NCI-H187 (cell line): ENCODE measurements around the gene HLA-DMB.

Experiments used
- DNase-seq, 2 experiments: peaks; one replicate each; lab custom pipeline; 2025; lab: John Stamatoyannopoulos, UW

The HLA-DMB gene

DNA sequence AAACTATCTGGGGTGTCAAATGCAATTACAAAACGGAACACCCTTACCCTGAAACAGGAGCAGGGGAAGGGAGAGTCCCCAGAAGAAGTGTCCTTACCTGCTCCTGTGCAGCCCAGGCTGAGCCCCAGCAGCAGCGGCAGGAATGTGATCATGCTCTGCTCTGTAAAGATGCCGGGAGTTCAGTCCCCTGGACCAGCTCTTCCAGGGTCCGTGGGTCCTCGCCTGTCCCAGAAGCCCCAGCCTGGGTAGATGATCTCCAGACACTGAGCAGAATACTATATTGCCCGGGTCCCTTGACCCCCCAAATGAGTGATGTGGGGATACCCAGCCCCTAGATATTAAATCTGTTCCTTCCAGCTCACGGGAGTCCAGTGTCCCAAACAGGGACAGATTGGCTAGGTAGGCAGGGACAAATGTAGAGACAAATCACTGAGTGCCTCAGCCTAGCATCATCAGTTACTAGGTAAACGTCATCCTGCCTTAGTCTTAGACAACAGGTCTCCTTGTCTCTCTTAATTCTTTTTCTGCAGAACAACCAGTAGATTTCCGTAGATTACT is at the start of gene HLA-DMB:
Gene HLA-DMB, minus strand, starts transcription at position 373 of the 558 bp plus-strand sequence. Its CDS starts 221 bp downstream, at position 152.
- DNase-seq: no peak

DNA sequence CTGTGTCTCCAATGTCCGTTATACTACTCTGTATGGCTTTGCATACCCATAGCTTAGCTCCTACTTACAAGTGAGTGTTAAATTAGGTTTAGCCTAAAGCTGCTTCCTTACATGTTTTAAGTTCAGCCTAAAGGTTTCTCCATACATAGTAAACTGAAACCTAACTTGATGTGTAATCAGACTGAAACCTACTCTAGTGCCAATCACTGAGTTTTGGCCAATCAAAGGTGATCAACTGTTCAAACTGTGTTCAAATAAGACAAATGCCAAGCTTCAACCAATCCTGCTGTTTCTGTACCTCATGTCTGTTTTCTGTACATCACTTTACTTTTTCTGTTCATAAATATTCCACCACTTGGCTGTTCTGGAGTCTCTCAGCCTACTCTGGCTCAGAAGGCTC is 48.5 kb upstream of the HLA-DMB start:
- no peak for DNase-seq

DNA sequence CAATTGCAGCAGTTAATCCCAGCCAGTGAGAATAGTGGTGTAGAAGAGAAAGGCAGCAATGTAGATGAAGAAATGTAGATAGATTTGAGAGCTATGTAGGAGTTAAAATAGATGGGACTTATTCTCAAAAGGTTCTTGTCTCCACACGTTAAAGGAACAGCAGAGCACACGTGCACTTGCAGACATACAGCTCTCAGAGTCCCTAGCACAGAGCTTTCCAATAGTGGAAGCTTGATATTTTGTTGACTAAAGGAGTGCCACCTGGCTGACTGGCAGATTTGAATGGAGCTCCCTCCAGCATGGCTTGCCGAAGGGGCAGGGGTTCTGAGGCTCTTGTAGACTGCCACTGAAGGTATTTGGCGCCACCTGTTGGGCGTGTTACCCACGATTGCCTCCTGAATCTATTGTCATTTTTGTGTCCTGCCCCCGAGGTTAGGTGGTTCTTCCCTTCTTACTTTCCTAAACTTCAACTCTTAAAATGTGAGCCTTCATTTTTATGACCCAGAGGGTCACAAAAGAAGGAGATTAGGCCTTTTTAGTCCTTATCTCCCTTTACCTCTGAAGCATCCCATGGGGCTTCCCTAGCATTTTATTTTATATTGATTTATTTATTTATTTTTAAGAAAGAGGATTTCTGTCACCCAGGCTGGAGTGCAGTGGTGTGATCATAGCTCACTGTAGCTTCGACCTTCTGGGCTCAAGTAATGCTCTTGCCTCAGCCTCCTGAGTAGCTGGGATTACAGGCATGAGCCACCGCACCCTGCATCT is 44.0 kb upstream of the HLA-DMB start:
- DNase-seq: peak; percentile 79 to 89

DNA sequence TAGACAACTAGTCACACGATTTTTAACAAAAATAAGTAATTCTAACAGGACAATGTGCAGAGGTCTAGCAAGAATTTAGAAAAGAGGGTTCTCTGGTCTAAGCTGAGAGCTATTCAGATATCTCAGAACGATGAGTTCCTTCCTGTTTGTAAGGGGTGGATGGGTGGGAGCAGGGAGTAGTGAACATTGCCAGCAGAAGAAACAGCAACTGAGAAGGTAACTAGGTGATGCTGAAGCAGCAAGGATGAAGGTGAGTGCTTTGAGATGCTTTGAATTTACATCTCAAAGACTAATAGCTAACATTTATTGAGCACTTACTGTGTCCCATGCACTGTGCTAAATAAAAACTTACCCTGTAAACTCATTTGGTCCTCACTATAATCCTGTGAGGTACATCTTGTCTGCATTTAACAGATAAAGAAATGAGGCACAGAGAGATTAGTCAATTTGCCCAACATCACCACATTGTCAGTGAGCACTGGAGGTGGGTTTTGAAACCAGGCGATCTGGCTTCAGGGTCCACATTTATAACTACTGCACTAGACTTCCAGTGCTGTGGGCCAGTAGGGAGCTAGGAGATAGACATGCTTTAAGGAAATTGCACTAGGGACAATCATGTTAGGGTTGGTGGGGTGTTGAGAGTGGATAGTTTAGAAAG is 43.3 kb upstream of the HLA-DMB start:
- DNase-seq: no peak

DNA sequence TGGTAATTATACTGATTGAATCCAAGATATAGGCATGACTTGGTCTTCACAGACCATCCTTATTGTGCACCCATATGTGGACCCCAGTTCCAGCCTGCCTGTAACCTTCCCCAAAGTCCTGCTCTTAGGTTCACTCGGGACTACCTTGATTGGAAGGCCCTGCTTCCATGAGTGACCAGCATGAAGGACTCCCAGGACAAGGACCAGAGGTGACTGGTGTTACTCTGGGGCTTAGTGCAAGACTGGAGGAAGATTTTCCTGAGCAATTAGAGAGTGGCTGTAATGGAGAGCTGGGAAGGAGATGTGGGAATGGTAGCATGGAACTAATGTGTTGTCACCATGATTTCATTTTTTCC is 42.6 kb upstream of the HLA-DMB start:
- no peak for DNase-seq

DNA sequence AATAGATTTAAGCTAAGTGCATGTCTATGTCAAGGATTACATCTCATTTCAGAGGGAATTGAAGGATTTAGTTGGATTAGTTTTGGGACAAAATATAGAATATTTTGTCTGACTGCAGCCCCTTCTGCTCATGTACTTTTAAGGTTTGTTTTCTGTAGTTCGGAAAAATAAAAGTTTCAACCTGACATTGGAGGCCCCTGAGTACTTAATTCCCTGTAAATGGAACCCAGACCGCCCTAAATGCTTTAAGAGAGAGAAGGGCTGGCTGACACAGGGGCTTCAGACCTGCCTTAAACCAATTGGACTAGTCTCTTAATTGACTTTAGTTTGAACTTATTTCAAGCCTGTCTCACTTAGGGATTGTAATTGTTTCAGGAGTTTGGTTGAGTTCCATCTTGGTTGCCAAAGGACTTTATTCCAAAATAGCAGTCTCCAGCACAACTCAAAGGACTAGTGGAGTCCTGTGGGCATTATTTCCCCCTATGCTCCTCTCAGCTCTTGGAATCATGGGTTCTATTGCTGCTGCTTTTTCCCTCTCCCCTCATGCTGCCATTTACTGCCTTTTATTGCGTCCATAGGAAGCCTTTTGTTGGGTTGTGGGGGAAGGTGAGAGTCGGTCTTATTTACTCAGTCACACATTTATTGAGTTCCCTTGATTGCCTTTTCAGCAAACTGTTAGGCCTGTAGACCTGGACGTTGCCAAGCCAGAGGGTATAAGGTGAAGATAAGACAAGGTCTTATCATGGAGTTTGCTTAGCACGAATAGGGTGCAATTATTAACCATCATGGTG is 42.1 kb upstream of the HLA-DMB start:
- DNase-seq: no peak

DNA sequence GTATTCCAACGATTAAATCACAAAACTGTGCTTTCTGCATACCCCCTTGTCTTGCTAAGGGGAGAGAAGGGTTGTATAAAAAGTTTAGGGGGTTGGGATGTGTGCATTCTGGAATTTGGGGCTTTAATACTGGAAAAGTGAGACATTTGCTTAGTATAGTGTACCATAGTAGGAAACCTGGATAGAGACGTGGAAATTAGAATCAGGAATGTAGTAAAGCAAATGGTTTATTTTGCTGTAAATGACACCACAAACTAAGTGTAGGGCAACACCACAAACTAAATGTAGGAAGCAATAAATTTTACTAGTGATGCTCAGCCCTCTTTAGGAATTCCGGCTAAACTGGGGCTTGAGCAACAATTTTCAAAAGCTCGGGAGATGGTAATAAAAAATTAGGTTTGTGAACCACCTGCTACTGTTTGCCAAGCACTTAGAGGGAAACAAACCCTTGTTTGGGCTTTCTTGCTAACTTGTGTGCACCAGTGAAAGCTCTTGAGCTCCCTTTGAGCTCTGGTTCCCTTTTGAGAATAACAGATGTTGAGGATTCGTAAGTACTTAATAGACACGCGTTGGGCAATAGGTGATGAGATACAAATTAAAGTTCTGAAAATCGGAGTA is 41.4 kb upstream of the HLA-DMB start:
- DNase-seq: peak in 1 of 2 experiments; percentile 12

DNA sequence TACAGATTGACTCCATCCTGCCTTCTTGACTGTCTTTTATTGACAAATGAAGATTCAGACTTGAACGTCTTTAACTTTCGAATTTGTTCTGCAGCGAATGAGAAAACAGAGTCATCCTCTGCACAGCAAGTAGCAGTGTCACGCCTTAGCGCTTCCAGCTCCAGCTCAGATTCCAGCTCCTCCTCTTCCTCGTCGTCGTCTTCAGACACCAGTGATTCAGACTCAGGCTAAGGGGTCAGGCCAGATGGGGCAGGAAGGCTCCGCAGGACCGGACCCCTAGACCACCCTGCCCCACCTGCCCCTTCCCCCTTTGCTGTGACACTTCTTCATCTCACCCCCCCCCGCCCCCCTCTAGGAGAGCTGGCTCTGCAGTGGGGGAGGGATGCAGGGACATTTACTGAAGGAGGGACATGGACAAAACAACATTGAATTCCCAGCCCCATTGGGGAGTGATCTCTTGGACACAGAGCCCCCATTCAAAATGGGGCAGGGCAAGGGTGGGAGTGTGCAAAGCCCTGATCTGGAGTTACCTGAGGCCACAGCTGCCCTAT is 39.7 kb upstream of the HLA-DMB start:
- no peak for DNase-seq

DNA sequence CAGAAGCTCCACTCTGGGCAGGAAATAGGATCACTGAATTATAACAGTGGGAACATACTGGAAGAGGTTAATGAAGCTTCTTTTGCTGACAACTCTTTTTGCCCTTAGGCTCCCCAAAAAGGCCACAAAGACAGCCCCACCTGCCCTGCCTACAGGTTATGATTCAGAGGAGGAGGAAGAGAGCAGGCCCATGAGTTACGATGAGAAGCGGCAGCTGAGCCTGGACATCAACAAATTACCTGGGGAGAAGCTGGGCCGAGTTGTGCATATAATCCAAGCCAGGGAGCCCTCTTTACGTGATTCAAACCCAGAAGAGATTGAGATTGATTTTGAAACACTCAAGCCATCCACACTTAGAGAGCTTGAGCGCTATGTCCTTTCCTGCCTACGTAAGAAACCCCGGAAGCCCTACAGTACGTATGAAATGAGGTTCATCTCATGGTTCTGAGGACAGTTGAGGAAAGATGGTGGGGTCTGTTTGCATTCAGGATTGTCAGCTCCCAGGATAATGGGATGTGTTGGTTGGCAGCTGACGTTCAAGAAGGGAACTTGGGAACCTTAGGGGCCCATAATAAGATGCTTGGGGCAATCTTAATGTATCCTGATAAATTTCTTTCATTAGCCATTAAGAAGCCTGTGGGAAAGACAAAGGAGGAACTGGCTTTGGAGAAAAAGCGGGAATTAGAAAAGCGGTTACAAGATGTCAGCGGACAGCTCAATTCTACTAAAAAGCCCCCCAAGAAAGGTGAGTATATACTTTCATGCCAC is 39.1 kb upstream of the HLA-DMB start:
- DNase-seq: no peak

DNA sequence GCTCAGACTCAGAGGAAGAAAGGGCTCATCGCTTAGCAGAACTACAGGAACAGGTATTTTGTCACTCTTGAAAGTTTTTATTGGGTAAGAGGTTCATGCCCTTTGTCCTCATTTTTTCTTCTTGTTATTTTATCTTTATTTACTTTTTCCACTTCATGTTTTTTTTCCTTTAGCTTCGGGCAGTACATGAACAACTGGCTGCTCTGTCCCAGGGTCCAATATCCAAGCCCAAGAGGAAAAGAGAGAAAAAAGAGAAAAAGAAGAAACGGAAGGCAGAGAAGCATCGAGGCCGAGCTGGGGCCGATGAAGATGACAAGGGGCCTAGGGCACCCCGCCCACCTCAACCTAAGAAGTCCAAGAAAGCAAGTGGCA is 37.1 kb upstream of the HLA-DMB start:
- no peak for DNase-seq

DNA sequence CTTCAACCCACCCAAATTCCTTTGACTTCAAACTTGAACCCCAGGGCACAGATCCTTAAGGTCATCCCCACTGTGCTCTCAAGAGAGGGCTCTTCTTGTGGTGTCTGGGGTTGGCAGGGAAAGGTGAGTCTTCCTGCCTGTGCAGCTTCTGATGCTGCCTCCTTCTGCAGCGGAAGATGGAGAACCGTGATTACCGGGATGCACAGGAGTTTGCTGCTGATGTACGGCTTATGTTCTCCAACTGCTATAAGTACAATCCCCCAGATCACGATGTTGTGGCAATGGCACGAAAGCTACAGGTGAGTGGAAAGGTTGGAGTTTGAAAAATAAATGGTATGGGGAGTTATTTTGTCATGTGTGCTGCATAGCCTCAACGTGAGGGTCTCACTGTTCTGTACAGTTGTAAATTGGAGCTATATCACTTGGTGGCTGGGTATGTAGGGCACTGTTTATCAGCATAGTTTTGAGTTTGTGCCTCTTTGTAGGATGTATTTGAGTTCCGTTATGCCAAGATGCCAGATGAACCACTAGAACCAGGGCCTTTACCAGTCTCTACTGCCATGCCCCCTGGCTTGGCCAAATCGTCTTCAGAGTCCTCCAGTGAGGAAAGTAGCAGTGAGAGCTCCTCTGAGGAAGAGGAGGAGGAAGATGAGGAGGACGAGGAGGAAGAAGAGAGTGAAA is 36.6 kb upstream of the HLA-DMB start:
- no peak for DNase-seq

DNA sequence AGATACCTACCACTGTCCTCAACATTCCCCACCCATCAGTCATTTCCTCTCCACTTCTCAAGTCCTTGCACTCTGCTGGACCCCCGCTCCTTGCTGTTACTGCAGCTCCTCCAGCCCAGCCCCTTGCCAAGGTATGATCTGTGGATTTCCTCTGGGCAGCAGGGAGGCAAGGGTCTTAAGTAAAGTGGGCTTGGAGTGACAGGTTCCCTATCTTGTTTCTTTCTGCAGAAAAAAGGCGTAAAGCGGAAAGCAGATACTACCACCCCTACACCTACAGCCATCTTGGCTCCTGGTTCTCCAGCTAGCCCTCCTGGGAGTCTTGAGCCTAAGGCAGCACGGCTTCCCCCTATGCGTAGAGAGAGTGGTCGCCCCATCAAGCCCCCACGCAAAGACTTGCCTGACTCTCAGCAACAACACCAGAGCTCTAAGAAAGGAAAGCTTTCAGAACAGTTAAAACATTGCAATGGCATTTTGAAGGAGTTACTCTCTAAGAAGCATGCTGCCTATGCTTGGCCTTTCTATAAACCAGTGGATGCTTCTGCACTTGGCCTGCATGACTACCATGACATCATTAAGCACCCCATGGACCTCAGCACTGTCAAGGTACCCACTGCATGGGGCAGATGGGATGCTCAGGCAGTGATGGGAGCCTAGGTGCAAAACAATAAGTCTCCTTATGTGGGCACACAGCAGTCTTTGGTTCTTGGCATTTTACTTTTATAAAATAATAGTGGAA is 35.7 kb upstream of the HLA-DMB start:
- no peak for DNase-seq

DNA sequence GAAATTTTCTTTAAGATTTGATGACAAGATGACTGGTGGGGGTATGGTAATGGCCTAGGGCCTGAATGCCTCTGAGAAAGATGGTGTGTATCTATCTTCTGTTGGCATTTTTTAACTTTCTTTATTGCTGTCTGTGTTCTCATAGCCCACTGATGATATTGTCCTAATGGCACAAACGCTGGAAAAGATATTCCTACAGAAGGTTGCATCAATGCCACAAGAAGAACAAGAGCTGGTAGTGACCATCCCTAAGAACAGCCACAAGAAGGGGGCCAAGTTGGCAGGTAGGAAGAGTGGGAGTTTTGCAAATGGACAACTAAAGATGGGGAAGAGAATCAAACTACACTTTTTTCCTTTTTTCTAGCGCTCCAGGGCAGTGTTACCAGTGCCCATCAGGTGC is 35.1 kb upstream of the HLA-DMB start:
- no peak for DNase-seq

DNA sequence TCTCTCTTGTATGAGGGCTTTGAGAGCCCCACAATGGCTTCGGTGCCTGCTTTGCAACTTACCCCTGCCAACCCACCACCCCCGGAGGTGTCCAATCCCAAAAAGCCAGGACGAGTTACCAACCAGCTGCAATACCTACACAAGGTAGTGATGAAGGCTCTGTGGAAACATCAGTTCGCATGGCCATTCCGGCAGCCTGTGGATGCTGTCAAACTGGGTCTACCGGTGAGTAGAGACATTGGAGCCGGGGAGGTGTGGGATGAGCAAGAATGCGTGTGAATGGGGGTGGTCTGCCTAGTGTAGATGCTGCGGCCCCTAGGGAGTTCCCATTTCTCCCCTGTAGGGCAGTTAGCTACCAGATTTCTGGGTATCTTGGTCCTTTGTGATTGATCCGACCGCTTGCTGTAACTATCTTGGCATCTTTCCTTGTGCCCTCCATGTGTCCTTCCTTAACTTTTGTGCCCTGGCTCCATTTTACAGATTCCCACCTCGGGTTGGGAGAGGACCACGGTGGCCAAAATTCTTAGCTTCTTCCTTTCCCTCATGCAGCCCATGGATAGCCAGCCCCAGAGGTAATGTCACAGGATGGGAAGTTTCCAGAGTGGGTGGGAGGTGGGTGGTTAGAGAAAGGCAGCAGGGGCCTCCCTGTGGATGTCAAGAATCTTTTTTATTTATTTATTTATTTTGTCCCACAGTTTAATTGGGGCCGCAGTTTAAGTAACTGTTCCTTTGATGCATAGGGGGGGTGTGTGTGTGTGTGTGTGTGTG is 33.9 kb upstream of the HLA-DMB start:
- no peak for DNase-seq

DNA sequence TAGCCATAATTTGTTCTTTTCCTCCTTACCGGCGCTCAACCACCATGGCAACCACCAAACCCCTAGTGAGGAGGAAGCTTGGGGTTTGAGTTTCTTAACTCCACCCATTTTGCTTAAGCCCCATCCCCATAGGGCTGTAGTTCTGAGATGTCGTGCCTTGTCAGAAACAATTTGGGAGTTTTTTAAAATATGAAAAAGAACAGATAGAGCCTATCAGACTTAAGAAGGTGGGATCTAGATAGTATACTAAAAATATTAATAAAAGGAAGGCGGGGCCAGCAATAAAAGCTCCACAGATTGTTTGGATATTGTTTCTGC is 33.1 kb upstream of the HLA-DMB start:
- DNase-seq: no peak

DNA sequence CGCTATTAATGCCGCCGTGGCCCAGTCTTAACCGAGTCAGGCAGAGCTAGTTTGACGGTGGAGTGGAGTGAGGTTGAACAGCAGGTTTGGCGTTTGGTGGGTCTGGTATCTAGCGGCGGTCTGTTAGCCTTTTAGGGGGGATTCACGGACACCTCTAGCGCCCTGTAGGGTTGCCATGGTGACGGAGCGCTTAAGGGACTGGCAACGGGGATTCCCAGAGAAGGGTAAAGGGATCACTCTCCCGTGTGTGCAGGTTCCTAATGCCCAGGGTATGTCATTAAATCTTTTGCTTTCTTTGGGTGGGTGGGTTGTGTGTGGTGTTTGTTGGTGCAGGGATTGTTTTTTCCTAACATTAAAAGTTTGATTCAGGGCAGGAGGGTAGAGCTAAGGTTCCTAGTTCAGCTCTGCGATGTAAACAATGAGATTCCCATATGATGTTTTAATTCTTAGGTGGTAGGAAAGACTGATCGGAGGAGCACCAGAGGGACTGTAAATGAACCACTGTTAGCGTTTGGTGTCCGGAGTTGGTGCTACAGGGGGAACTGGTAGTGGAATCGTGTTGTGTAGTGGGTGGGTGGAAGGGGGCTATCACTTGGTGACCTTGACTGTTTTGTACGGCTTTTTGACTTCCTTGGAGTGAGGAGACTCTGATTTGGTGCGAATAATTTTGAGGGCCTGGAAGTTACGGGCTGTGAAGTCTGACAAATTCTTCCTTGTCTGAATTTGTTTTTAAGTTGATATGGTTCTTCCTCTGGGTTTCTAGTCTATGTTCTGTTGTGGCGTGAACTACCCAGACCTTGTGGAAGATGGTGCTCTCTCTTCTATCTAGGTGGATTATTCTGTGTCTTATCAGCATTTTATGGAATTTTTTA is 32.6 kb upstream of the HLA-DMB start:
- DNase-seq: no peak

DNA sequence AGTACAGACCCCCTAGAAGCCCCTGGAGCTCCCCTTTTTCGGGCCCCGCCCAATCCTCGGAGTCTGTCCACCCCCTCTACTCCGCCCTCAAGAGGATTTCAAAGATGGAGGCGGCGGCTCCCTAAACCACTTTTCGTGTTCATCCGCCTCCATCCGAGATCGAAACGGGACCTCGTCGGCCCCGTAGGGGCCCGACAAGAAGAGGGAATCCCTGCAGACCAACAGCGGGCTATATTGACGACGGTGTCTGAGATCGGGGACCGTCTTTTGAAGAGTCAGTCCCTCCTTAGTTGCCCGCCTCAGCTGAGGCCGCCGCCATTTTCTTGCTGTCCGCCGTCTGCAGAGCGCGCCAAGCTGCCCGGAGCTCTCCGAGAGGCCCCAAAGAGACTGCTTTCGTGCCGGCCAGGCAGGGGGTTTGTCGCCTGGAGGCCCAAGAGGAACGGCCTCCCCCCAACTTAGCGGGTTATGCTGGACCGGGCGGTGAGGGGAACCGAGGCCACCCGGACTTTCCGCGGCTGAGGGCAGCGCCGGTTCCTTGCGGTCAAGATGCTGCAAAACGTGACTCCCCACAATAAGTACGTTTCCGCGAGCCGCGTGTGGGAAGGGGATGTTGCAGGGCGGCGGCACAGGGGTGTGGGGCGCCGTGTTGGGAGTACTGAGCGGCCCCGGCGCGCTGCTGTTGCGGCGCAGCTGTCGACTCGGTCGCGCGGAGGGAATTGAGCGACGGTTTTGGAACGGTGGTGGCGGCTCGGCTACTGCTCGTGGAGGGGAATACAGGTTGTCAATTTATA is 31.7 kb upstream of the HLA-DMB start:
- peak in 1 of 2 experiments; percentile 6 for DNase-seq
